Measurements from ENCODE around the gene CRB3.
A peak's percentile ranks its signal among the peaks of the same experiment; 100 is the strongest.

CRB3 gene

DNA sequence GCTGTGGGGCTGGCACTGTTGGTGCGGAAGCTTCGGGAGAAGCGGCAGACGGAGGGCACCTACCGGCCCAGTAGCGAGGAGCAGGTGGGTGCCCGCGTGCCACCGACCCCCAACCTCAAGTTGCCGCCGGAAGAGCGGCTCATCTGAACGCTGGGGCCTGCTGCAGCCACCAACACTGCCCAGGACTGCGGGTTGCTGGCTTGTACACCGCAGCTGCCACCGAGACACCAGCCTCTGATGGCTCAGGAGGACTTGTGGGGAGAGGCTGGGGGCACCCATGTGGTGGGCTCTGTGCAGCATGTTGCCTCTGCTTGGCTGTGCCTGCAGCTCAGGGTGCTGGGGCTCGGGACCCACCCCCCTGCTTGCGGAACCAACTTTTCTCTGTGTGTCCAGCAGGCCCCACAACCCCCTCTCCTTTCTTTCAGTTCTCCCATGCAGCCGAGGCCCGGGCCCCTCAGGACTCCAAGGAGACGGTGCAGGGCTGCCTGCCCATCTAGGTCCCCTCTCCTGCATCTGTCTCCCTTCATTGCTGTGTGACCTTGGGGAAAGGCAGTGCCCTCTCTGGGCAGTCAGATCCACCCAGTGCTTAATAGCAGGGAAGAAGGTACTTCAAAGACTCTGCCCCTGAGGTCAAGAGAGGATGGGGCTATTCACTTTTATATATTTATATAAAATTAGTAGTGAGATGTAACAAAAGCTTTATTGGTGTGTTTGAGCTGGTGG, 2.6 kb downstream of the CRB3 start:
- DNase-seq (ENCODE audit: low read depth in 2 of 2): no peak

DNA sequence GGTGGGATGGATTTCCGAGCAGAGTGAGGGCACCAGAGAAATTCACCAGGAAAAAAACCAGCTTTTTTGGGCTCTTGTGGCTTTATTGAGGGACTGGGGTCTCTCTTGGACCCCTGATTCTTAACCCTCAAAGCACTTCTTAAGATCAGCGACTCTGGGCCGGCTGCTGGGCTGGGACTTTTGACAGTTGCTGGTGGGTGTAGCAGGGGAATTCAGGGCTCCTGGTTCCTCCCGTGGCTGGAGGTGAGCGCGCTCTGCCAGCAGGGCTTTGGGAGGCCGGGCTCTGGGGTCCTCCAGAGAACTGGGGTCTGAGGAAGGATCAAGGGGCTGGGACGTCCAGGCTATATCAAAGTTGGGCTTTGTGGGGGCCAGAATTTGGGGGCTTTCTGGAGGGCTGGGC, 3.3 kb downstream of the CRB3 start:
- no peak for DNase-seq (ENCODE audit: low read depth in 2 of 2)

DNA sequence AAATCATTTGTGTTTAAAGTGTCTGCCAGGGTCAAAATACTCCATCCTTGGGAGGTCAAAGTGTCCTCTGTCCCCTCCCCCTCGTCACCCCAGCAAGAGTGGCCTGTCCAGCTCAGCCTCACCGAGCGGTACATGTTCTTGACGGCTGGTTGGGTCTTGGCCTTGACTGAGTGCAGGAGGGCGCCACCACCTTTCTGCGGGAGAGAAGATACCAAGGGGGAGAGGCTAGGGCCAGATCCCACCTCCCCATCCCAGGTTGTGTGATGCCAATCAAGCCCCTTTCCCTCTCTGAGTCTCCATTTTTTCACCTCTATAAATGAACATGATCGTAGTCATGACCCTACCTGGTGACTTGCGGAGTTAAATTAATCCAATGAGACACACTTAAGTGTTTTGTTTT, 6.1 kb downstream of the CRB3 start:
- DNase-seq (ENCODE audit: low read depth in 2 of 2): no peak

DNA sequence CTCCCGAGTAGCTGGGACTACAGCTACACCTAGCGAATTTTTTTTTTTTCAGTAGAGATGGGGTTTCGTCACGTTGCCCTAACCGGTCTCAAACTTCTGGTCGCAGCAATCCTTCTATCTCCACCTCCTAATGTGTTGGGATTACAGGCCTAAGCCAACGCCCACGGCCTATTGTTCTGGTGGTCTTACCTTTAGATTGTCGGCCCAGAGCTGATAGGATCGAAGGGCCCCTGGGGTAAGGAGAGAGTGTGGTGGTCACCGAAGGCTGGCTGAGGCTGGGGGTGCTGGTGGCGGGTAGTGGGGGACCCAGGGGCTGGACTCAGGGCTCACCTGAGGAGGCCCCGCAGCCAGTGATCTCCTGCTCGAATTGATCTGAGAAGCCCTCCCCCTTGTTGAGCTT, 7.0 kb downstream of the CRB3 start:
- DNase-seq (ENCODE audit: low read depth in 2 of 2): no peak

DNA sequence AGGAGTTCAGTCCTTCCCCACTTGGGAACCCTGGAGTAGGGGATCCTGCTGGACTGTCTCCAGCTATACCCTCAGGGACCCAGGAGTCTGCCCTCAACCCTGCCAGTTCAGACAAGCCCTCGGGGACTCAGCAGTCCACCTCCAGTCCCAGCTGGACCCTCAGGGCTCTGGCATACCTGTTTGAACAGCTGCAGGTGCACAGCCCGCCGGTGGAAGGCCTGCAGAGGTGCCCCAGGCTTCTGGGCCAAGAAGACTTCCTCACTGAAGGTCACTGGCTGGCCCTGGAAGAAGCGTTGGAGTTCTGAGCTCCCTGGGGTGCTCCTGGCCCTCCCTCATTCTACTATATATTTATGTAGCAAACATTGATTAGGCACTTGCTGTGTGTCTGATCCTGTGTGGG, 8.6 kb downstream of the CRB3 start:
- DNase-seq (ENCODE audit: low read depth in 2 of 2): no peak

DNA sequence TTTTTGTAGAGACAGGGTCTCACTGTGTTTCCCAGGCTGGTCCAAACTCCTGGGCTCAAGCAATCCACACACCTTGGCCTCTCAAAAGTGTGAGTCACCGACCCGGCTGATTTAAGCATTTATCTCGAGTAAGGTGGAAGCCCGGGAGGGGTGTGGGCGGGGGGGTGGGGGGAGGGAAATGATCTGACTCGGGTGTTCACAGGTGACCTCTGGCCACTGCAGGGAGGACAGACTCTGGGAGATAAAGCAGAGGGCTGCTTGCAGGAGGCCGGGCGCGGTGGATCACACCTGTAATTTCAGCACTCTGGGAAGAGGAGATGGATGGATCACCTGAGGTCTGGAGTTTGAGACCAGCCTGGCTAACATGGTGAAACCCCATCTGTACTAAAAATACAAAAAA, 9.6 kb downstream of the CRB3 start:
- no peak for DNase-seq (ENCODE audit: low read depth in 2 of 2)

DNA sequence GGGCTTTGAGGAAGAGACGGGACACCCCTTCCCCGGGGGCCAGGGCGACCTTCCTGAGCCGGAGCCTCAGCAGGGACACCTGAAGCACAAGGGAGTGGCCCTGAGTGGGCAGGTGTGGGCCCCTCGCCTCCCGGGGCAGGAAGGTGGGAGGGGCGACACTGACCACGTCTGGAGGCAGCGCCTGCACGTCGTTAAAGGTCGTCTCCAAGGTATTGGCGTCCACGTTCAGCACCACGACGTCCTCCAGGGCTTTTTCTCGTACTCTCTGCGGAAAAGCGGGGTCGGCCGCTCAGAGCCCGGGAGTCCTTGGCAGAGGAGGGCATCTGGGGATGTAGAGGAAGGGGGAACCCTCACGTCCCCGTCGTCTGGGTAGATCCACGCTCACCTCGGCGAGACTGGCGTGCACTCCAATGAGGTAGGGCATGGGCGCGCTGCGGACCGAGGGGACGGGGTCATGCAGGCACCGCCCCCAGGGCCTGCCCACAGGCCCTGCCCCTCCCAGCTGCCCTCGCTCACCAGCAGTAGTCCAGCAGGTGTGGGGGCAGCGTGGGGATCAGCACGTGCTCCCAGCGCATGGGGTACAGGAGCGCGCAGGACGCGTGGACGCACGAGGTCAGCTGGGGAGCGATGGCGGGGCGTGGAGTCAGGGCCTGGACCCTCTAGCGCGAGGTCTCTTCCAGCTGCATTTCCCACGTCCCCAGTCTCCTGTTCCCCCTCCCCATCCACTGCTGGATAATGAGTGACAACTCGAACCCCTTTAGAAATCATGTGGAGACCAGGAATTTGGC, 11.4 kb downstream of the CRB3 start:
- no peak for DNase-seq (ENCODE audit: low read depth in 2 of 2)

DNA sequence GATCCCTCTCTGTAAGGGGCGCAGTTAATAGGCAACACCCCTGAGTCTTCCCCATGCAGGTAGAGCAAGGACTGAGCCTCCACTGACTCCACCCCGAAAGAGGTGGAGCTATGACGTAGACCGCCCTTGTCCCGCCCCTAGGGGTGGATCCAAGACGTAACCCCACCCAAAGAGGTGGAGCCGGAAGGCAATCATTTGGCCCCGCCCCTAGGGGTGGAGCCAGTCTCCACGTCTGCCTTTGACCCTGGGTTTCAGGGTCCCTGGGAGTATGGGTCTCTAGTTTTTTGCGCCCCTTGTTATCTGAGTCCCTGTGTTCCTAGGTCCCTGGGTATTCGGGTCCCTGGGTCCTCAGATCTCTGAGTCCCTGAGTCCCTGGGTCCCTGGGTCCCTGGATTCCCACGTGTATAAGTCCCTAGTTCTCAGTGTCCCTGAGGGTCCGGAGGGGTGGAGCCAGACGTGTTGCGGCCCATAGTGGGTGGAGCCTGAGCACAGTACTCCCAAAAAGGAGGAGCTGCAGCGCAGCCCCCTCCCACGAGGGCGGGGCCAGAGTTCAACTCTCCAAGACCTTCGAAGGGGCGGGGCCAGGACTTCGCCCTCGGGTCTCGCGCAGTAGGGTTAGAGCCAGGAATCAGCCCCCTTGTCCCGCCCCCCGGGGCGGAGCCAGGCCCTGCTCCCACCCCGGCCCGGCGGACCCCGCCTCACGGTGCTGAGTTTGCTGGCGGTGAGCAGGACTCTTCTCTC, 12.3 kb downstream of the CRB3 start:
- peak; percentile 5 to 9 for DNase-seq (ENCODE audit: low read depth in 2 of 2)

DNA sequence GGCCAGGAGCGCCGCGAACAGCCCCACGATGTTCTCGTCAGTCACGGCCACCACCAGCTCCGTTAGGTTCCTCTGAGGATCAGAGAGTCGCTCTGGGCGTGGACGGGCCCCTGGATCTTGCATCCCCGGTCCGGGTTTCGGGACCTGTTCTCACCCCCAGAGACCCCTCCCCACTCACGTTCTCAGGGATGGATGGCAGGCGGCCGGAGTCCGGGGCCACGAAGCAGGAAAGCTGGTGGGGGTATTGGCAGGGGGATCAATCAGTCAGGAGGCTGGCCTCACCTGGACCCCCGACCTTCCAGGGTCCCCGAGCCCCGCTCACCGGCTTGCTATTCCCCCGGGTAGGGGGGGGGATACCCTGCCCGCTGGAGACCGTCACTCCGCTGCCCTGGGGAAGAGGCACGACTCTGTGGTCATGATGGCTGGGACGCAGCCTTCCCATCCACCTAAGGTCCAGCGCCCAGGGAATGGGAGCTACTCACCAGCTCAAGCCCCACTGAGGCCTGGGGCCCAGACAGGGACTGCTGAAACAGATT, 12.9 kb downstream of the CRB3 start:
- DNase-seq (ENCODE audit: low read depth in 2 of 2): no peak

DNA sequence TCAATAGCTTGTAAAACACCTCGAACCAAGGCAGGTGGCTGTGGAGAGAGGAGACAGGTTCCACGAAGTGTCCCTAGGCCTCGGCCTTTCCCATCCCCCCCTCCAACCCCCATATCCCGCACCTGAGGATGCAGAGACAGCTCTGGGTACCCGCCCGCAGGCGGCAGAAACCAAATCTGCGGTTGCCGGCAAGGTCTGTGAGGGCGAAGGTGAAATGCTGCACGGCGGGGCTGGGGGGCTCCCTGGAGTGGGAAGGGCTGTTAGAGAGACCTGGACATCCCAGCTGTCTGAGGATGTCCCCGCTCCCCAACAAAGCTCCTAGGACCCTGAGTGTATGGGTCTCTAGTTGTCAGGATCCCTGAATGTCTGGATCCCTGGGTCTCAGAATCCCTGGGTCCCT, 14.7 kb downstream of the CRB3 start:
- no peak for DNase-seq (ENCODE audit: low read depth in 2 of 2)

DNA sequence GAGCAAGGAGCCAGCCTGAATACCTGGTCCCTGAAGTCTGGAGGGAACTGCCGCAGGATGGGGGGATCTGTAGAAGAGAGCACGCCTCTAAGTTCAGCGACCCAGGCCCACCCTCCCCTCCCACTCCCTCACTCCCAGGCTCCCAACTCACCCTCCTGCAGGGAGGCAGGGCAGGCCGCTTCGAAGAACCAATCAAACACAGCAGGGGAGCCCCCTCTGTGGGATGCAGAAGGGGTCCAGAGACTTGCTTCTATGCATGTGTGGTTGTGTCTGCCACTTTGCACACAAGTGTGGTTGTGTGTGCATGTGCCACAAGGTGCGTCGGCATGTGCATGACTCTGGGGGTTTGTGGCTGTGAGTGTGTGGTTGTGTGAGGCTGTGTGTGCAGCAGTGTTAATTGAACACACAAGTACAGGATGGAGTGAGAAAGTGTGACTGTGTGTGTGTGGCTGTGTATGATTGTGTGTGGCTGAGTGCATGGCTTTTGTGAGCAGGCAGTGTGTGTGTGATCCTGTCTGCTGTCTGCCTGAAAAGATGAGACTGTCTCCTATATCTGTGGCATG, 15.8 kb downstream of the CRB3 start:
- no peak for DNase-seq (ENCODE audit: low read depth in 2 of 2)

DNA sequence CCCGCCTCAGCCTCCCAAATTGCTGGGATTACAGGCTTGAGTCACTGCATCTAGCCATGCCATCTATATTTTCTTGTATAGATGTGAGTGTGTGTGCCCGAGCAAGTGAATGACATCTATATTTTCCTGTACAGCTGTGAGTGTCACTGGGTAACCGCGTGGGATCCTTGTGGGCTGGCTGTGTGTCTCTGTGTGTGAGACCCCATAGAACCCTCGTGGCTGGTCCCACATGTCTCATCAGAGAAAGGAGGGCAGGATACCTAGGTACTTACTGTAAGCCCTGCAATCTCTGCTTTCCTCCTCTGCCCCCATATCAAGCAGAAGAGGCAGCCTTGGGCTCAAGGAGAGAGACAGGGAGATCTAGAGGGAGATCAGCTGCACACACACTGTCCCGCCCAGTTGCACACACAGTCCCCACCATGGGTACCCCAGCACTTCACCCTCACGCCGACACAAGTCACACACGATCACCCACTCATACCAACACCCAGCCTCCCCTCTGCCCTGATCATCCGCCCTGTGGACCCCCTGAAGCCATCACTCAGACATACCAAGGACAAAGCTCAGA, 16.9 kb downstream of the CRB3 start:
- DNase-seq (ENCODE audit: low read depth in 2 of 2): no peak

DNA sequence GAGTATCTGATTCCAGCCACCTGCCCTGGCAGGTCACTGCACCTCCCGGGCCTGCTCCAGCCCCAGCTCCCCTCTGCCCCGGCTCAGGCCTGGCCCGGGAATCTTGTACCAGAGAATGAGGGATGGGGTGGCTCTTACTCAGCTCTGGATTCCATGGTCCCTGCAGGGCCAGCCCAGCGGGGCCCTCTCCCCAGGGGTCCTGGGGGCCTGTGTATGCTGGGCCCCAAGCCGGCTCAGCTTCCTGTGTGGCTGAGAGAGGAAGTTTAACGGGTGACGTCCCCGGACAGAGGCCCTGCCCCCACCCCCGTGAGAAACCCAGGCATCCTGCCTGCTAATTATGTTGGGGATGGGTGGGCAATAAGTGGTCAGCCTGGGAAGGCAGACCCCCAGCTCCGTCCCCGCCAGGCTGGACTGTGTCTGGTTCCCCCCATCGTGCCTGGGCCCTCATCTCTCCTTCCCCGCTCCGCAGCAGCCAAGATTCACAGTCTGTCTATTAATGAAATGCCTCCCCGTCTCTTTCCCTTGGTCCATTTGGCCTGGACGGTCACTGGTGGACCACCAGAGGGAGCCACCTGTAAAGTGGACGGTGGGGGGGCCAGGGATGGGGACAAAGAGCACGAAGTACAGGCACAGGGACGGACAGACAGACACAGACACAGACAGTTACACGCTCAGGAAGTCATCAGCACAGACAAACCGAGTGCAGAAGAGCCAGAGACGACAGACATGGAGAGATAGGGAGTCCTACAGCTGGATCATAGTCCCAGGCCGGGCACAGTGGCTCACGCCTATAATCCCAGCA, 17.7 kb downstream of the CRB3 start, which contains the start of gene DENND1C:
Gene DENND1C, minus strand, starts transcription at position 247 of the 802 bp plus-strand sequence. Its CDS starts 92 bp downstream, at position 155.
- DNase-seq (ENCODE audit: low read depth in 2 of 2): no peak

DNA sequence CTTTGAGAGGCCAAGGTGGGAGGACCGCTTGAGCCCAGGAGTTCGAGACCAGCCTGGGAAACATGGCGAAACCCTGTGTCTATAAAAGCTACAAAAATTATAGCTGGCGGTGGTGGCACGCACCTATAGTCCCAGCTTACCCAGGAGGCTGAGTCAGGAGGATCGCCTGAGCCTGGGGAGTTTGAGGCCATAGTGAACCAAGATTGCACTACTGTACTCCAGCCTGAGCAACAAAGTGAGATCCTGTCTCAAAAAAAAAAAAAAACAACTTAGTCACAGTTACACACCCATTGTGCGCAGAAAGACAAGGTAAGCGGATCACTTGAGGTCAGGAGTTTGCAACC, 18.2 kb downstream of the CRB3 start:
- DNase-seq (ENCODE audit: low read depth in 2 of 2): no peak

DNA sequence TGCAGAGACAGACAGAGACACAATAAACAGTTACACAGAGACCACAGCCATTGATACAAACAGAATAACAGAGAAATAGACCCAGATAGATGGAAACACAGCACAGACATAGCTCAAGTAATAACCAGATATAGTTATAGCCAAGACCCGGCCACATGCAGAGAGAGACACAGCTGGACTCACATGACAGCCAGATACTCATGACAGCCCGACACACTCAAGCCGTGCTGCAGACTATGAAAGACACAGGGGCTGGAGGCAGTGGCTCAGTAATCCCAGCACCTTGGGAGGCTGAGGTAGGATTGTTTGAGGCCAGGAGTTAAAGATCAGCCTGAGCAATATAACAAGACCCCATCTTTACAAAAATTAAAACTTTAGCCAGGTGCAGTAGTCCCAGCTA, 19.2 kb downstream of the CRB3 start:
- DNase-seq (ENCODE audit: low read depth in 2 of 2): no peak

DNA sequence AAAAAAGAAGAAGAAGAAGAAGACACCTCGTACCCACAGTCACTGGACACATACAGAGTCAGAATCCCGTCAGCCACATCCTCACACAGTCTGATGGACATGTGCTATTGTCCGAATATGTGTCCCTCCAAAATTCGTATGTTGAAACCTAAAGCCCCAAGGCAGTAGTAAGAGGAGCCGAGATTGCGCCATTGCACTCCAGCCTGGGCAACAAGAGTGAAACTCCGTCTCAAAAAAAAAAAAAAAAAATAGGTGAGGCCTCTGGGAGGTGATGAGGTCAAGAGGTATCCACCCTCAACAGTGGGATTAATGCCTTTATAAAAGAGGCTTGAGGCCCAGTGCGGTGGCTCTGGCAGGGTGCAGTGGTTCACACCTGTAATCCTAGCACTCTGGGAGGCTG, 20.2 kb downstream of the CRB3 start:
- no peak for DNase-seq (ENCODE audit: low read depth in 2 of 2)

DNA sequence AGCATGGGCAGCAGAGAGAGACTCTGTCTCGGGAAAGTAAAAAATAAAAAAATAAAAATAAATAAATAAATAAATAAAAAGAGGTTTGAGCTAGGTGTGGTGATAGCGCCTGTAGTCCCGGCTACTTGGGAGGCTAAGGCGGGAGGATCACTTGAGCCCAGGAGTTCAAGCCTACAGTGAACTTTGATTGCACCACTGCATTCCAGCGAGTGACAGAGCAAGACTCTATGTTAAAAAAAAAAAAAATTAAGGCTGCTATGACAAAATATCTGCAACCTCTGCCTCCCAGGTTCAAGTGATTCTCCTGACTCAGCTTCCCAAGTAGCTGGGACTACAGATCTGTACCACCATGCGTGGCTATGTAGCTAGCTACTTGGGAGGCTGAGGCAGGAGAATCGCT, 20.8 kb downstream of the CRB3 start:
- DNase-seq (ENCODE audit: low read depth in 2 of 2): no peak

DNA sequence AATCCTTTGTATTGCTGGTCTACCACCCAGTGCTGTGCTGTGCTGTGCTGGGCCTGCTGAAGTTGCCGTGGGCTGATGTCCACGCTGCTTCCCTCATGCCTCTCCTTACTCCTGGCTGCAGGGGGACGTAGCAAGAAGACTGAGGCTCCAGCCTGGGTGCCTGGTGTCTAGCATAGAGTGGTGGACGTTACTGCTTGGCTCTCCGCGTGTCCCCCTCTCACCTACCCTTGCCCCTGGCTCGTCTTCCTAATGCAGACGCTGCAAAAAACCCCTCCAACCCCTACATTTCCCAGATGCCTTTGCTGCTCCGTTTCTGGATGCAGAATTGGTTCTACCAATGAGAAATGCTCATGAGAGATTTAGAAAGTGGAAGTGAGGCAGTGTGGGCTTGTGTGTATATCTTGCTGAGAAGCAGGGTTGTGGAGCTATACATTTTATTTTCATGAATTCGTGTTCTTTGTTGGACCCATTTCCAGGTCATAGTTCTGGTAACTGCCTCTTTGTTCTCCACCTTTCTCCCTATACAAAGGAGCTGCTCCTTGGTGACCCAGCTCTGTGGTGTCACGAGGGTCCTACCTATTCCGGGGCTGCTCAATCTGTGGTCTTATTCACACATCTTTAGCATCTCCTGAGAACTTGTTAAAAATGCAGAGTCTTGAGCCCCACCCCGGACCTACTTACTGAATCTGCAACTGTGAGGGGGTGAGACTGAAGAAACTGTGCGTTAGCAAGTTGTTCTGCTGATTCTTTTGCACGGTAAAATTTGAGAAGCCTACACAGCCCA, 25.4 kb downstream of the CRB3 start:
- DNase-seq (ENCODE audit: low read depth in 2 of 2): no peak

DNA sequence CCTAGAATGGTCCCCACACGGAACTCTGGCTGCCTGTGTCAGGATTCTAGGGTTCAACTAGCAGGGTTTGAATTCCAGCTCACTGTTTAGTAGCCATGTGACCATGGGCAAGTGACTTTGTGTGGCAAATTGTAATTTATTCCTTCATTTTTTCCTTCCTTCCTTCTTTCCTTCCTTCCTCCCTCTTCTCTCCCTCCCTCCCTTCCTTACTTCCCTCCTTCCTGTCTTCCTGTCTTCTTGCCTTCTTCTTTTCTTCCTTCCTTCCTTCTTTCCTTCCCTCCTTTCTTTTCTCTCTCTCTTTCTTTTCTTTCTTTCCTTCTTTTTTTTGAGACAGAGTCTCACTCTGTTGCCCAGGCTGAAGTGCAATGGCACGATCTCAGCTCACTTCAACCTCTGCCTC, 26.1 kb downstream of the CRB3 start:
- no peak for DNase-seq (ENCODE audit: low read depth in 2 of 2)
